Activated CD8-positive, alpha-beta memory T cell treated with anti-CD3 and anti-CD28 coated beads for 24 hours (primary cell): ENCODE results near the gene LHX4.

Experiments
- DNase-seq: peaks from one replicate; pipeline ENCODE4 v3.0.0-alpha.2; 2020

Gene LHX4

DNA sequence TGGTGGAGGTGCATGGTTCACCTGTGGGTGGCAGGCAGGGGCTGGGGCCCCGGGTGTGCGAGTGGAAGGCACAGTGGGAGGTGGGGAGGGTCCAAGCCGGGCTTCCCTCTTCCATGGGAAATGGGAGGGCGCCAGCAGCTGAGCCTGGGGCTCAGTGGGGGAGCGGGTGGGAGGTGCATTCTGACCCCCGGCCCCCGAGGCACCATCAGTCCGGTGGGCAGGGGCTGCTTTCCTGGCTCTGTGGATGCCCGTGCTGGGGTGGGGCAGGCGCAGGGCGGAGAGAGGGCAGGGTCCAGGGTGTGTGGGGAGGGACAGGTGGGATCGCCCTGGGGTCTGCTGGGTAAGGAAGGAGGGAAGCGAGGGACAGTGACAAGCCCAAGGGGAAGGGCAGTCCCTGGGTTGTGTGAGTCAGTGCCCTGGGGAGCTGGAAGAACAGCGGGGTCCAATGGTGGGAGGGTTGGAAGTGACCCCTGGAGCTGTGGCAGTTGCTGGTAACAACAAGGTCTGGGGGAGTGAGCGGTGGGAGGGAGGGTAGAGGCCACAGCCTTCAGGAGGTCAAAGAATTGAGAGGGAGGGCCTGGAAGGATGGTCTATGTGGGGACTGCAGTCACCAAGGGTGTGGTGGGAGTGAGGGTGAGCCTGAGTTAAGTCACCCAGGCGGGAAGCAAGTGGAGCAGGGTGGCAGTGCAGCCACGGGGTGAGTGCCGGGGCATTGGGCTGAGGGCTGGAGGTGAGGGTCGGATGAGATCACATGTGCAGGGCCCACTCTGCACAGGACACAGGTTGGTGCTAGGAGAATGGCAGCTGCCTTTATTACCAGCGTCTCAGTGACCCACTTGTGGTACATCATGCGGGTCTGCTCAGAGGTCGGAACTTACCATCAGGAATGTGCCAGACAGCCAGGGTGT lies 29.6 kb downstream of the LHX4 start:
- no peak for DNase-seq

DNA sequence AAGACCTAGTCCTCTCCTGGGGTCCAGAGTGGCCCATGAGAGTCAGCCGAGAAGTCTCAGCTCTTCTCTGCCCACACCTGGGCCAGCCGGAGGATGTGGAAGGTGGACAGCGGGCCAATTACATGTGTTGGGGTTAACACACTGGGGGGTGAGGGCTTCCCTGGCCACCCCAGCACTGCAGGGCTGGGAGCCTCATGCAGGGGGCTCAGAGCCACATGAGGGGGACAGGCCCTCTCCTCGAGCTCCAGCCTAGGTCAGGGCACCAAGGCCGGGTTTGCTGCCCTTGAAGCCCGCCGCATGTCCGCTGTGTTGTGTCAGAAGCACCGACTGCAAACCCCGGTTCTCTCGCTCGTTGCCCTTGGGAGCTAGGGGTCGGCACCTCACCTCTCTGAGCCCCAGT lies 30.5 kb downstream of the LHX4 start:
- DNase-seq = no peak

DNA sequence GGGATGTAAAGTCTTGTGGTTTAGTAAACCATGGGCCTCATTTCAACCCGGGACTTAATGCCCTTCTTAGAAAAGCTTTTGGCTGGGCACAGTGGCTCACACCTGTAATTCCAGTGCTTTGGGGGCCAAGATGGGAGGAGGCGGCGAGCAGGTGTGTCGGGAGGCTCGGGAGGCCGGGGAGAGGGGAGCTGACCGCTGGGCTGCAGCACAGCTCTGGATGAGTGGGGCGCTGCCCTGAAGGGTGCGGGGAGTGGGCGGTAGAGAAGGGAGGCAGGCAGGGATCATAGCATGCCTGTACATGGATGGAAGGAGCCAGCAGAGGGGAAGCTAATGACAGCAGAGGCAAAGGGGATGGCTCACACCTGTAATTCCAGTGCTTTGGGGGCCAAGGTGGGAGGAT lies 31.0 kb downstream of the LHX4 start:
- no peak for DNase-seq

DNA sequence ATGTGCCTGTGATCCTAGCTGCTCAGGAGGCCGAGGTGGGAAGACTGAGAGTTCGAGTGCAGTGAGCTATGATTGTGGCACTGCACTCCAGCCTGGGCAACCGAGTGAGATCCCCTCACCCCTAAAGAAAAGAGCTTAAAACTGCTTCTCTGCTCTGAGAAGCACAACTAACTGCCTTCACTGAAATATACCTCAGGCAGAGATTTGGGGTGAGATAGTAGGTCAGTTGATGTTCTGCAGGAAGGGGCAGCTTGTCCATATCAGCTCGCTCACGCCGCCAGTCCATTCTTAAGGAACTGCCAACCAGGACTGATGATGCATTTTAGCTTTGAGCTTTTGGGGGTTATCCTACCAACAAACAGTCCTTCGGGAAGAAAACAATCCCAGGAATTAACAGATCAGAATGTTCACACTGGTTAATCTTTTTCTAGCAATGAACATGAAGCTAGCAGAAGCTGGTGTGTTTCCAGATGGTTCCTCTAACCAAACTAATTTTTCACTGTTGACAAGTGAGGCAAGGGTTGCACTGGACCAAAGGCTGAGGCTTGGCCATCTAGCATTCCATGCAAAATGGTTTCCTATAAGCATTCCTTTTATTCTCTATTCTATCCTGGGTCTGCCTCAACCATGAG lies 31.6 kb downstream of the LHX4 start:
- peak; percentile 15 for DNase-seq

DNA sequence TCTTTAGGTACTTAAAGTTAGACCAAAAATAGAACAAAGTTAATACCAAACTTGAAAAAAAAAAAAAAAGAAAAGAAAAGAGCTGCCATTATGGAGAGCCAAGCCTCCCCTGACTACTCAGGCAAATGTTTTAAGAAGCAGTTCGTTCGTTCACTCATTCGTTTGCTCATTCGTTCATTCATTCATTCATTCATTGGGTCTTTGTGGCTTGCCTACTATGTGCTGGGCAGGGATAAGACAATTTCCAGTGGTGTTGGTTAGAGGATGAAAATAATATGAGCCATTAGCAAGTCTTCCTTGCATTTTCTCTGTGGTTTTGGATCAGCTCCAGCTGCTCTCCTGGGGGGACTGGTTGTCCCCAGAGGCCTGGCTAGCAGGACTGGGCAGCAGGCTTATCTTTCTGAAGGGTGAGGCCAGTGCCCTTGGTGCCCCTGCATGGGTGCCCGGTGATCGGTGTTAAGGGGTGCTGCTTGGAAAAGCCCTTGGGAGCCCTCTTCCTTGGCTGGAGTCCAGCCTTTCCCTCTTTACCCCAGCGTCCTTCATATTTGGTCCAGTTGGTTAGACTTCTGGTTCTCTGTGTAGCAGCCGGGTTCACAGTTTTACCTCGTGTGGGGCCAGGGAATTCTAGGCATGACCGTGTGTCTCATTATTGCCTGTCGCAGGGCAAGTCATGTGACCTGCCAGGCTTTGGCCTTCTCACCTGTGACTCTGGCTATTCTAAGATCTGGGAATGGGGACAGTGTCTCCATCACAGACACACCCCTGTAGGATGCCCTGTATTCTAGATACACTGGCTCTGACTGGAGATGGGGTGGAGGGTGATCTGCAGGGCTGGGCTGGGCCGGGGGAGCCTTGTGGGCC lies 32.8 kb downstream of the LHX4 start:
- peak; percentile 48 for DNase-seq

DNA sequence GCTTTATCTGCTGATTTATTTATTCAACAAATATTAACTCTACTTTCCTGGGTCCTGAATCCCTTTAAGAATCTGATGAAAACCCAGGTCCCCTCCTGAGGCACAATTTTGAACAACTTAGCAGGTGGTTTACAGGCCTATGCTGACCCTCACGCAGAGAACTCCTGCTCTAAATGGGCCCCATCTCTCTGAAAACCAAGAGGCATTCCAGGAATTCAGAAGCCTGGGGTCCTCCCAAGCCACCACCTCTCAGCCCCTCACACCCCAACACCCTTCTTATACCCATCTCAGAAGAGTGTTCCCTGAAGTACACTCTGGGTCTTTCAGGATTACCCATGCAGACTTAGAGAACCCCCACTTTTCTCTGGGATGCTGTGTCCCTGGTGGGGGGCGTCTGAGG lies 34.5 kb downstream of the LHX4 start:
- peak; percentile 33 for DNase-seq

DNA sequence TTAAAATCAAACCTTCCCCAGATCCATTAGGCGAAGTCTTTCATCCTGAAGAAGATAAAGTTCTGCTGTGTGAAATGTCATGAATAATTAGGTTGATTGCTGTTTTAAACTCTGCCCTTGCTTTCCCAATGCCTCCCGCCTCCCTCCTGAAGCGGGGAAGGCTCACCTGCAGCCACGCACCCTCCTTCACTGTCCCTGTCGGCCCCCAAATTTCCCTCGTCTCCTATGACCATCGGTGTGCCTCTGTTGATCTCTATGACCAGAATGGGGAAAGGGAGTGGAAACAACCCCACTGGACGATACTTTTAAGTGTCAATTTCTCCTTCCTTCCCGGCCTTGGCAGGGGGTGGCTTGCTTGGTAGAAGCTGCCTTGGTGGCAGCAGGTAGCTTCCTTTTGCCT lies 35.1 kb downstream of the LHX4 start:
- peak; percentile 33 for DNase-seq

DNA sequence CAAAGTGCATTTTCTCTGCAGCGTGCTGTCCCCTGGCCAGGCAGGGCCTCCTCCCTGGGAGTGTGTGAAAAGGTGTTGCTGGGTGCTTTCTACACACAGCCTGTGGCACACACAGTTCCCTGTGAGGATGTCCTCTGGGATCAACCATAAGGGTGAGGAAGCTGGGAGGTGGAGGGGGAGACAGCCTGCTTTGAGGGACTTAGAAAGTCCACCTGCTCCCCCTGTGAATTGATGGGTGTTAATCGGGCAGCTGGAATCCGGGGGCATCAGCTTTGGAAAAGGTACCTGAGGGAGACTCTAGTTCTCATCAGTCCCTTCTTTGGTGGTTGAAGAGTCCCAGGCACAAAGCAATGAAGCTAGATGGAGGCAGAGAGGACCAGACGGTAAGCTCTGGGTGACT lies 35.8 kb downstream of the LHX4 start:
- DNase-seq = no peak

DNA sequence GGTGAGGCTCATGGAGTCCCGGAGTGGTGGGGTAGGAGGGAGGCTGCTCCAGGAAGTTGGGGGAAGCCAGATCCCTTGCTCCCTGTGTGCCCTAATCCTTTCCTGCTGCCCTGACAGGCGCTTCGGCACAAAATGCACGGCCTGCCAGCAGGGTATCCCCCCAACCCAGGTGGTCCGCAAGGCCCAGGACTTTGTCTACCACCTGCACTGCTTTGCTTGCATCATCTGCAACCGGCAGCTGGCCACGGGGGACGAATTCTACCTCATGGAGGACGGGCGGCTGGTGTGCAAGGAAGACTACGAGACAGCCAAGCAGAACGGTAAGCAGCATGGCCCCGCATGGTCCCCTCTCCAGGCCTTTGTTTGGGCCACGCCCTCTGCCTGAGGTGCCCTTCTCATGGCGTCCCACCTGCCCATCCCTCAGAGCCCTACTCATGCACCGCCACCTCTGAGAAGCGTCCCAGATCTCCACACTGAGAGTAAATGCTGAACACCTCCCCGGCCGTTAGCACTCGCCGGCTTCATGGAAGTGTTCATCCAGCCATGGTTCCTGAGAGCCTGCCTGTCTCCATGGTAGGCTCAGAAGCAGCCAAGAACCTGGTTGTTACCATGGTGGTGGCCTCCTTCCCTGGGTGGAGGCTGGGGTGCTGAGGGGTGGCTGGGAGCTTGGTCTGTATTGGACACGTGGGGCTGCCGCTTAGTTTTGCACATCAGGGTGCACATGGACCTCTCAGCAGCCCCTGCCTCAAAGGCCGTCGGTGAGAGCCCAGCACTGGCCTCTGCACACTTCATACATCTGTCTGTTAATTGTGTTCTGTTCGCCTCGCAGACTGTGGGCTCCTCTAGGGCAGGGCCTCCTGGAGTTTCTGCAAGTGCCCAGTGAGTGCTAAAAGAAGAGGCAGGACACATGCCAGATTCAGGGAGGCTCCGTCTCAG lies 36.5 kb downstream of the LHX4 start:
- no peak for DNase-seq

DNA sequence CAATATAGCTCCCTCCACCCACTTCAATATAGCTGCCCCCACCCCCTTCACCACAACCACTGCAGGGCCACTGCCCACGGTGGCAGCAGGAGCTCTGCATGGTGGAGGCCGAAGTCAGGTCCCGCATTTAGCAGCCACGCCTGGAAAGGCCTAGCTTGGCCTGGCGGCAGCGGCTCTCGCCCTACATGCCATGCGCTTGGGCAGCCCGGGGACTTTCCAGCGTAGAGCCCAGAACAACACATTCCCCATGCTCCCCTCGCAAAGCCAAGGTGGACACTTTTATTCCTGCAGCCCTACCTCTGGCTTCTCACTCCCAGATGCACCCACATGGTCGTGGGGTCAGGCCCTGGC lies 37.1 kb downstream of the LHX4 start:
- no peak for DNase-seq

DNA sequence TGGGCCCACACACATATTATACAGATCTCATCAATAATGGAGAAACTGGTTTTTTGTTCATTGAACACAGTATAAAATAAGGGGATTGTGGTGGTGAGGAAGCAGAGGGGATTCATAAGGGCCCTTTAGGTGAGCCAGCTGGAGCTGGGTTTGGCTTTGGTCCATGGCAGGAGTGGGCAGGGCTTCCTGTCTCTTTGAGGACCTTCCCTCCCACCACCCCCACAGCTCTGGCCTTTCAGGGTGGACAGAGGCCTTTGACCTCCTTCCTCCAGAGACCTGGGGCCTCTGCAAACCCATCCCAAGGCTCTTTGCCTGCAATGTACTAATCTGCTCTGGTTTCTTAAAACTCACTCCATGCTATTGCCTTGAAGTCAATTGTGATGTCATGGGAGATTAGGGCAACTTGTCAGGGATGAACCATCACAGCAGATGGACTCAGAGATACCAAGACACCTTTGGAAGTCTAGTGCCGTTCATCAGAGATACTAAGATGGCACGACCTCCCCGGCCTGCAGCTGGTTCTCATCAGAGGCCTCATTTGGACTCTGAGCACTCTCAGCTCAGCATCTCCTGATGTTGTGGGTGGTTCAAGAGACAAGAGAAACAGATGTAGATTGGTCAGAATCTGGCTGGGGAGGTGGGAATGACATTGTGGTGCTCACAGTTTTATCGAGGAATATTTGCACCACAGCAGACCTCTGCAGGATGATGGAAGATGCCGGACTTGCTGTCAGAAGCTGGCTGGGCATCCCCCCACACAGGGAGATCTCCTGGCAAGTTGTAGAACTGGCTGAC lies 37.9 kb downstream of the LHX4 start:
- DNase-seq = no peak

DNA sequence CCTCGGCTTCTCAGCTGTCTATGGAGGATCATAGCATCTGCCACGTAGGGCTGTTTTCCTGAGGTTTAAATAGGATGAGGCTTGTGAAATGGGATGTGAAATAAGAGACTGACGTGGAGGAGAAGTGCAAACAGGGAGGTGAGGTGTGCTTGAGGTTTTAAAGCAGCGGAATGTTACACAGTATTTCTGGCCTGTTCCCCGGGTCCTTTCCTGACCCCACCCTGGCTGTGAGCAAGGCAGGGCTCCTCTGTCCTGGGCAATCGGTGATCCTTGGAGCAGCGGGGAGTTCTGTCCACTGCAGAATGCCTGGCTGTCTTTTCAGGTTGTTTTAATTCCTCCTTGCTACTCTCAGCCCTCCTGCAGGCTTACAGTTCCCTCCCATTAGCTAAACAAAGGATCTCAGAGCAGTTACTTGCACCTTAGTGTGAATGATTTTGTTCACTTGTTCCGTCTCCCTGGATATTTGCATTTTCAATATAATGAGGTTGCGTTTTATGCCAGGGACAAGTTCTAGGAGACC lies 38.6 kb downstream of the LHX4 start:
- no peak for DNase-seq

DNA sequence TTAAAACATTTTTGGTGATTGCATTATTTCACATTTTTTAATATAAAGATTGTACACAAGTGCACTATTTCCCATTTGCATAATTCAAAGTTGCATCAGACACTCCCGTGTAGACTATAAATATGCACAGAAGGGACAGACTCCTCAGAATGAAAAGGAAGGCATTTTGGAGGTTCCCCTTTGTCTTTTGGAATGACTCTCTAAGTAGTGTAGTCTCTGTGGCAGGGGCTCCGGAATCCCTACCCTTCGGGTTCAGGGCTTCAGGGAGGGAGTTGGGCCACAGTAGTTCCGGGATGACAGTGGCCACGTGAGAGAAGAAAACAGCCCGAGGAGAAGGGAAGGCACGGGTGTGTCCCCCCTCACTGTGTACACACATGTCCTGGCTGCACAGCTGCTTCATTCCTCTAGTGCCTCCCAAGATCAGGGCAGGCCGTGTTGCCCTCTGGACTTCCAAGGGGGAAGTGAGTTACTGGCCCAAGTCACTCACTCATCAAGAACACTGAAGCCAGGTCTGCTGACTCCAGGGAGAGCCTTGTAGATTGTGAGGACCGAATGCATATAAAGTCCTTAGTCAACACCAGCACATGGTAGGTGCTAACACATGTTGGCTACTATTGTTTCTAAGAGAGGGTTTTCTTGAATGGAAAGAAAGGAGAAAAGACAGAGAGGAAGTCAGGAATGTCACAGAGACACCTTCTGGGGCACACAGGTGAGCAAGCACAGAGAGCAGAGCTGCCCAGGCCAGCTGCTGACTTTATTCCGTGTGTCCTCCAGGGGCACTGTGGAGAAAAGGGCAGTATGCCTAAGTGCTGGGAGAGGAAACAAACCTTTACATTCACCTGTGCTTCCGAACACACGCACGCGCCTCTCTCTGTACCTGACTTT lies 39.8 kb downstream of the LHX4 start:
- DNase-seq = no peak

DNA sequence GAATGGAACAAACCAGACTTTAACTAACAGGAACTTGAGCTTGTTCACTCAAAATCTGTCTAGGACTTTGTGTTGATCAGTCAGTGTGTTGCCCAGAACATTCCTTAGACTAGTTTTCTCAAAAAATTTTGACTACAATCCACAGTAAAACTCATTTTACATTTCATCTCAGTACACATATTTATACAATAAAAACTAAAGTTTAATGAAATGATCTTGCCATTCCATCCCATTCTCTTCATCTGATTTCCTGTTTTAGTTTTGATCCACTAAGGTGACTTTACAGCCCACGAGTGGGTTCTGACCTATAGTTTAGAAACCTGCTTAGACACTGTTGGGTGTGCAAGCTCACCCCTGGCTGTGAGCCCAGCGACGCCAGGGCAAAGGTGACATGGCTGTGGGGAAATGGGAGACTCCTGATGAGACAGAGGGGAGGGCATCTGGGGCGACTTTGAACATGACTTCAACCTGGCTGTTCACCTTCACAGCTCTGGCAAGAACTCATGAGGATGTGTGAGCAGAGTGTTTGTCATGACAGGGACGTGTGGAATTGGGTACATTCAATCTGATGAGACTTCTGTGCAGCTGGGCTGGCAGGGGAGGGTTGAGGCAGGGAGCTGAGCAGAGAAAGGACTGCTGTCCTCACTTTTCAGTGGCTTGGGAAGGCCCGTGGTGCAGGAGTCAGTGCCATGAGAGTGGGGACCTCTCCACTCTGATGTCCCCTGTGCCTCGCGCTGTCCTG lies 40.6 kb downstream of the LHX4 start:
- DNase-seq = no peak

DNA sequence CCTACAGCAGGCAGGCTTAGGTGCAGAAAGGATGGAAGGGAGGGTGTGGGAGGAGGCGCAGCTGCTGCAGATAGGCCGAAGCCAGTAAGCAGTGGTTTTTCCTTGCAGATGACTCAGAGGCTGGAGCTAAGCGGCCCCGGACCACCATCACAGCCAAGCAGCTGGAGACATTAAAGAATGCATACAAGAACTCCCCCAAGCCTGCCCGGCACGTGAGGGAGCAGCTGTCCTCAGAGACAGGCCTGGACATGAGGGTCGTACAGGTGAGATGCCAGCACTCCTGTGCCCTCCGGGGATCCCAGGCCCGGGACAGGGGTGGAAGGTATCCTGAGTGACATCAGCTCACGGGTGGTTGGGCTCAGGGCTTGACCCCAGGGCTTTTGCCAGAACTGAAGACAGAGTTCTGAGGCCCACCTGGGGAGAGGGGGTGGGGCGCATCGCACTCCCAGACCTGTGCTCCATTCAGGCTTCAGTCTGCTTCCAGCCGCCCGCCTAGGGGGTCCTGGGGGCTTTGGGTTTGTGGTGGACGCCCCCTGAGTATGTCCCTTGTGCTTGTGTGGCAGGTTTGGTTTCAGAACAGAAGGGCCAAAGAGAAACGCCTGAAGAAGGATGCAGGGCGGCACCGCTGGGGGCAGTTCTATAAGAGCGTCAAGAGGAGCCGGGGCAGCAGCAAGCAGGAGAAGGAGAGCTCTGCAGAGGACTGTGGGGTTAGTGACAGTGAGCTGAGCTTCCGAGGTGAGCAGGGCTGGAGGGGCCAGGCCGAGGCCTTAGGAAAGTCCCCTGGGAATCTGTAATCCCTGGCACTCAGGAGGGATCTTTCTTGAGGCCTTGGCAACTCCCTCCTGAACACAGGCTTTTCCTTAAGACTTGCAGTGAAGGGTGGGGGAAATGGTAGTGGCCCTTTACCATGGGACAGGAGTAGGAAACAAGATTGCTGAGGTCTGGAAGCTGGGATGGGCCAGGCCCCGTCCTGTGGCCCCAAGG lies 41.5 kb downstream of the LHX4 start:
- DNase-seq = no peak

DNA sequence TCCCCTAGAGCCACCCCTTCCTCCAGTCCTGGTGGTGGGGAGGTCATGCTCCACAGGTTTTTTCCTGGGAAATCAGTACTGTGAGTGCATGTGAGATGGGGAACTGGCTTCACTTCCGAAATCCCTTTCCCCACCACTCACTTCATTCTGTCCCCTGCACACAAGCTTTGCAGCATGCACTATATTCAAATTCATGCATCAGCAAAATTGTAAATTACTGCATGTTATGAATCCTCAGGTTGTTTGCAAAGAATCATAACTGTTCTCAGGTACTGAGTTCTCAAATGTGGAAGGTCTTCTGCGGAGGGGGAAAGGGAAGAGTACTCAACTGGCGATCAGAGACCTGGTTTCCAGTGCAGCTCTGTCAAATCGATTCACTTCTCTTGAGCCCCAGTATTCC lies 42.3 kb downstream of the LHX4 start:
- no peak for DNase-seq

DNA sequence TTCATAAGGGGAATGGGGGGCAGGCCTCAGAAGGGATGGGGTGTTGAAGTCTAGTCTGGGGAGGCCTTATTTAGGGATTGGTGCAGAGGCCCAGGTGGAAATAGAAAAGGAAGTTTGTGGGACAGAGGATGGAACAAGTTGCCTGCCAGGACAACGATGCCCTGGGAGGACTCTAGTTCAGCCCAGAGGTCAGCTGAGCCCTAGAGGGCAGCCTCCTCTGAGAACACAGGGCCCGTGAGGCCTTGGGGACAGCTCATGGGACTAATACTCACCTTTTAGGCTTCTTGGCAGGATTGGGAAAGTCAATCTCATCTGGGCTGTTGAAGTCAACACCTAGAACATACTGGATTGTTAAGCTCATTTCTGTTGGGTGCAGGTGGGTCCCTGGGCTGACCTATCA lies 43.0 kb downstream of the LHX4 start:
- DNase-seq = no peak

DNA sequence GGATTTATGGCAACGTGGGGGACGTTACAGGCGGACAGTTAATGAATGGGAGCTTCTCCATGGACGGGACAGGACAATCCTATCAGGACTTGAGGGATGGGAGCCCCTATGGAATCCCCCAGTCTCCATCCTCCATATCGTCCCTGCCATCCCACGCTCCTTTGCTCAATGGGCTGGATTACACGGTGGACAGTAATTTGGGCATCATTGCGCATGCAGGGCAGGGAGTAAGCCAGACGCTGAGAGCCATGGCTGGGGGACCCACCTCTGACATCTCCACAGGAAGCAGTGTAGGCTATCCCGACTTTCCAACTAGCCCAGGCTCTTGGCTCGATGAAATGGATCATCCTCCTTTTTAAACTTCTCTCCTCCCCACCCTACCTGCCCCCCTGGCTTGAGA lies 44.2 kb downstream of the LHX4 start:
- no peak for DNase-seq
